DMS 273 (cell line): ENCODE data around the gene EFHC1.

Experiments
- DNase-seq: peaks from one replicate; lab custom pipeline; 2025; ENCODE audit not compliant: unreplicated experiment; lab: John Stamatoyannopoulos, UW

Gene EFHC1

DNA sequence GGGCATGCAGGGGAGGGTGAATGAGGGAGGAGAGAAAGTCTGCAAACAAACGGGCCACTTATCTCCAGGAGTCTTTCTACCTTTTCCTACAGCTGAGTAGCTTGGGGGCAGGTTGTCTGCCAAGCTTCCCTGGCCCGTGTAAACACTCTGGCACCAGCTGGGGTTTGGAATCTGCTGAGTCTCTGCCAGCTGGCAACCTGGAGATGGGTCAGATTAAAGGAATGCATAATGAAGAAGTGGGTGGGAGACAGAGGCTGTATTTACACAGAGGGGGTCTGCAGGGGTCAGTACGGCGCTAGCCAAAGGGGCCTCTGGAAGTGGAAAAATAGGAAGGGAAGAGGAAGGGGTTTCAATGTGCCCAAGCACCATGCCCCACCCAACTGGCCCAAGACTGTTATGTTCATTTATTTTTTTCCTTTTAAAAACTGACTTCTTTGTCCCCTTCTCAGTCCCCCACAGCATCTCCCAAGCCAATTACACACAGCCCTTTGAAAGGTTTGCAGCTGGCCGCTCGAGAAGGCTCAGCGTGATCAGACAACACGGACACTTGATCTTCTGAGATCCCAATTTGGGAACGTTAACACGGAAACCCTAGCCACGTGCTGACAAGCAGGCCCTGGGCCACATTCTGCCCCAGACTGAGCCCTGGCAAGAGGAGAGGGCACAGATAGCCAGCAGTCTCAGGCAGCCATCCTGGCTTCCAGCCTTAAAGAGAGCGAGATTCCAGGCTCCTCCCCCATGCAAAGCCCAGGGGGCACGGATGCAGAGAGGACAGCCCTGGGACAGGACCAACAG, 131.5 kb downstream of the EFHC1 start:
- DNase-seq: peak; percentile 91

DNA sequence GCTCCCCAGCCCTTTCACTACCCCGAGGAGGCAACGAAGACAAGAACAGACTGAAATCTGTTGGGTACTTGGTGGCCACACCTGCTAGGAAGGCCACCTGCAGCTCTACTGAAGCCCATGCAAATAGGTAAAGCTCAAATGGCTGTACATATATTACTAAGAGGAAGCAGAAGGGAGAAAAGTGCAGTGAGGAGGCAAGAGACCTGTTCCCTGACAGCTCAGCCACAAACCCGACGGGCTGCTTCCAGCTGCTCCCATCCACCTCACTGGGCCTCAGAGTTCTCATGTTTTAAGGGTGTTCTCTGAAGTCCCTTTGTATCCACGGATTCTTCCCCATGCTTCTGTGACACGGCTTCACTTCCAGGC, 132.1 kb downstream of the EFHC1 start:
- DNase-seq: peak; percentile 48

DNA sequence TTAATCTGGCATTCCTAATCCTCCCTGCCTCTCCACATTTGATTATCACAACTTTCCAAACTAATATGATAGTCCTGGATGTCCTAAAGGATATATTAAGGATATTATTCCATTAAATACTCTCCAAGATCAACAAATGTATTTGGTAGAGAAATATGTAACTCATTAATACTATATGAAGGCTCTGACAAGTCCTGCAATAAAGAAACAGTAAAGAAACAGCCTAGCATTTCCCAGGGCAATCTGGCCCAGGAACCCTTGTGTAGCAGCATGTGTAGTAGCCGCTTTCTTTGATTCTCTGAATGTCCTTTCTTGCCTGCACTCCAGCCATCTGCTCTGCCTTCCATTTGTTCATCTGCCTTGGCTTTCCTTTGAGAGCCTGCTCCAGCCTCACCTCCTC, 133.0 kb downstream of the EFHC1 start:
- peak; percentile 55 for DNase-seq

DNA sequence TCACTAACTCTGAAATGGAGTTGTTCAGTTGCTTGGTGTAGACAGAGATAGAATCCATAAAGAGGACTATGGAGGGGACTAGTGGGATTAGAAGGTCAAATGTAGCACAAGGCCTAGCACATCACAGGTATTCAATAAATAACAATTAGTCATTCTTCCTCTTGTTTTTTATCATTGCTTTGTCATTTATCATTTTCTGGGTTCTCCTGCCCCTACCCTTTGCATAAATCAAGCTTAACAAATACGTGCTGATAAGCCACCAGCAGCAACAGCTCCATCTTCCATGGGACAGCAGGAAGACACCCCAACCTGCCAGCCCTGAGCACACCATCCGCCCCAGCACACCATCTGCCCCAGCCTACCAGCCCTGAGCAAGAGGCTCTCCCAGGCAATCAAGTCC, 133.6 kb downstream of the EFHC1 start:
- DNase-seq: no peak

DNA sequence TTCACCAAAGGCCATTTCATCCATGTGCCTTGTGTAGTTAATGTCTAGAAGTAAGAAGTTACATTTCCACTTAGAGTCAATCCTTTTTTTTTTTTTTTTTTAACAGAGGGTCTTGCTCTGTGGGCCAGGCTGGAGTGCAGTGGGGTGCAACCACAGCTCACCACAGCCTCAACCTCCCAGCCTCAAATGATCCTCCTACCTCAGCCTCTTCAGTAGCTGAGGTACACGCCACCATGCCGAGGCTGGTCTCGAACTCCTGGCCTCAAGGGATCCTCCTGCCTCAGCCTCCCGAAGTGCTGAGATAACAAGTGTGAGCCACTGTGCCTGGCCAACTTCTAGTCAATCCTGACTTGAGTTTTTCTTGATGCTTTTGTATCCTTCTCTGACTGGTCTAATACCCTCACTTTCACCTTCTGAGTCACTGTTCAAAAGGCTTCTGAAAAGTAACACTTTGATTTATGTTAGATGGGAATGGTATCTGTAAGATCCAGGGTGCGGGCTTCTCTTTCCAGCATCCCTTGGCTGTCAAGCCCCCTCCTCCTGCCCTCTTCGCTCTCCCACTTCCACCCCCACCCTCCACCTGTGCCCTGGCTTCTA, 134.6 kb downstream of the EFHC1 start:
- no peak for DNase-seq

DNA sequence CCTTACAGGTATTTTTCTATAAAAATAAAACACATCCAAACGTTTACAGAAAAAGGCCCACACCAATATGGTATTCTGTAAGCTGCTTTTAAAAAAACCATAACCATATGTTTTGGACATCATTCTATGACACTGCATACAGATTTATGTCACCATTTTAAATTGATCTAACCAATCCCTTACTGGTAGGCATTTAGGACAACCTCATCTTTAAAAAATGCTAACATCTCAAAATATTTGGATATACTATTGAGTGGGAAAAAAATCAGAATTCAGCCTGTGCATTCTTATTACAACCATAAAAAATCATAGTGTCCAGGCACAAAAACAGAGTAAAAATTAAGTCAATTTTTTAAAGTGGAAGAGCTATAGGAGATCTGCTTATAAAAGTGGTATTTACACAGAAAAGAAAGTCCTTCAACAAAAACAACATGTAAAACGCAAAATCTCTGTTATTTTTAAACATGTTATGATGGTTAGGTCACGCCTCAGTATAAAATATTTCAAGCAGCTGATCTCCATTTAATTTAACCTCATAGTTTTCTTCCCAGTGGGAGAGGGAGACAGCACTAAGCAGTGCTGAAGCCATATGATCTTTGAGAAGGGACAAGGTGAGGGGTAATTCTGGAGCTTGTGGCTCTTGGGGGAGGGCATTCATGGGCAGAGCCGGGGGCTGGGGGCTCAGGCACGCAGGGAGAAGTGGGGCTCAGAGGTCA, 135.5 kb downstream of the EFHC1 start:
- DNase-seq: no peak

DNA sequence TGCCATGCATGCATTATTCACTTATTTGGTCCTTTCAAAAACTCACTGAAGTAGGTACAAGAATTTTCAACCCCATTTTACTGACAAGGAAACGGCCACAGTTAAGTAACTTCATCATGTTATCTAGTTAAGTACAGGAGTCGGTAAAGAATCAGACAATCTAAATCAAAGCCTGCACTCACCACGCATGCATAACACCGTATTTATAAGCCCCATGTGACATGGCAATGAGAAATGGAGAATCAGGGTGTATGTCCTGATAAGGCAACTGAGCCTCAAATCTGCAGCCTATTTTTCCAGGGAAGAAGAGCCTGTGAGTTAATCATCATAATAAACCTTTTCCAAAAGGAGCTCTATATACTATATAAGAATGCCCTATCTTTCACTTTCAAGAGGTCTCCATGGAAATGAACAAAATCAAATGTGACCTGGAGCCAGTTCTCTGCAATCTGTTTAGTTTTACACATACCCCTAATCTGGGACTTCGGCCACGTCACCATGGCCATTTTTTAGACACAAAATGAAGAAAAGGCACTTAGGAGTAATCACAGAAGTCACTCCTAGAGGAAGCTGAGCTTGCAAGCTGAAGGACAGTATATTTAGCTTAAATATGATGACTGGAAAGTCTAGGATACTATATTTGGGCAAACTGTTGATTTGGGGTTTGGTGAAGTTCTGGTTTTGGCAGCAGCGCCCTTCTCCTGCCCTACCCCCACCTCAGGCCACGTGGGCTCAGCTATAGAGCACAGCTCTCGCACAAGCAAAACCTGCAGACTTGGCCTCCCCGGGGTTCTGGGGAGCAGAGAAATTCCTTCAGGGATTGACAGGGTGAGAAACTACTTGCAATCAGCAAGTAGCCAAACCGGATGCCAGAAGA, 137.5 kb downstream of the EFHC1 start:
- no peak for DNase-seq

DNA sequence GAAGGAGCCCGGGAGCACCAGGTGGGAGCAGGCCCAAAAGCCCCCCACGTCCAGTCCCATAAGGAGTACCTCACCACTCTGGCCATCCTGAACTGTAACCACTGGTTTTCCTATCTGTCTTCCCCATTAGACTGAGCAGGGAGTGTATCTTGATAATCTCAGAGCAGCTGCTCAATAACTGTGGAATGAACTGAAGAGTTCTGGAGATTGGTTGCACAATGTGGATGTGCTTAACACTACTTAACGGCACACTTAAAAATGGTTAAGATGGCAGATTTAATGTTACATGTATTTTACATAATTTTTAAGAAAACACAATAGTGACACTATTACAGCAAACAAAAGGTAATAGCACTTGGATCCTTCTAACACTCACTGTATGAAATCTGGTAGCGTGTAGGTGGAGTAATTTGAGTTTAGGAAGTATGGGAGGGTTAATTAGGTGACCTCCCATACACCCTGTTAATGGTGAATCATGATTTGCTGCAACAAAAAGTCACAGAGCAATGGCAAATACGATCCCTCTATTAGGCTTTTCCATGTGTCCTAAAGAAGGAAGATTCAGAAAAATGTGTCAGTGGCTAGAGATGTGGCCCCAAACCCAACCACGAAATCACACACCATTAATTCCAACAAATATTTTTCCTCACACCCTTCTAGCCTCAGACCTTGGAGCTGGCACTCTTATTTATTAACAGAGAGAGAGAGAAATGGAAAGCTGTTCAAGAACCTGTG, 138.3 kb downstream of the EFHC1 start:
- peak; percentile 6 for DNase-seq

DNA sequence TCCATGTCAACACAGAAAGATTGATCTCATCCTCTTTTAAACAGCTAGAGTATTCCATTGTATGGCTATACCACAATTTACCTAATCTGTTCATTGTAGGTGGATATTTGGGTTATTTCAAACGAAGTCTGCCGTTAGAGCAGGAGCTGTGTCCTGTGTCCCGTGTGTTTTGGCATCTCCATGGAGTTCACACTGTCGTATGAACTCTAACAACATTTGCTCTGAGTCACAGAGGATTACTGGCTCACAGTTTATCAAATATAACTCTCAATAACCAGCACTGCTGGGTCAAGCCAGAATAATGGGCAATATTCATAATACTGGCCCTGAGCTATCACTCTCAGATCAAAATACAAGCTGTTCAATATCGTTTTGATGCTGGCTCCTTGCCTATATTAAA, 140.3 kb downstream of the EFHC1 start:
- no peak for DNase-seq

DNA sequence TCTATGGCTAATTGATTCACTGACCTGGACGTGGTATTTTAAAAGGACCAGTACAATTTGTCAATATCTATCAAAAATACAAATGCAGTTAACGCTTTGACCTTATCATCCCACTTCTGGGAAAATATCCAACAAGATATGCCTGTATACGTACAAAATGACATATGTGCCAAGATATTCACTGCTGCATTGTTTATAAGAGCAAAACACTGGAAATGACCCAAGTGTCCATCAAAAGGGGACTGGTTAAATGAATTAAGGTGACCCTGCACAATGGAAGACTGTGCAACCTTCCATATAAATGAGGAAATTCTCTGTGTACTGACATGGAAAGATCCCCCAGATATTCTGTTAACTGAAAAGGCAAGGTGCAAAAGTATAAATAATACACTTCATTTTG, 142.8 kb downstream of the EFHC1 start:
- DNase-seq: no peak

DNA sequence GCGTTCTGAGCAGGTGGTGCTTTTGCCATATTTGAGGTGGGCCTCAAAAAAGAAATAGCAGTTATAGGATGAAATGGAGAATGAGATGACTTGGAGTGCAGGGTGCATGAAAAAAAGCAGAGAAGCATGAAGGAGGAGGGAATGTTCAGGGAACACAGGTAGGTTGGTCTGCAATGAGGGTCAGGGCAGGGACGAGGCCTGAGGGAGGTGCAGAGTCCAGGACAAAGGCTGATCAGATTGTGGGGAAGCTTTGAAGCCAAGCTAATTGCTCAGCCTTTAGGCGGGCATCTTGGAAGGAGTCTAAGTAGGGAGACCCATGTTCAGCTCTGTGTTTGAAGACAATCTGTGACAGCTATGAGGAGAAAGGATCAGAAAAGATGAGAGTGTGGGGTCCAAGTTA, 144.7 kb downstream of the EFHC1 start:
- no peak for DNase-seq

DNA sequence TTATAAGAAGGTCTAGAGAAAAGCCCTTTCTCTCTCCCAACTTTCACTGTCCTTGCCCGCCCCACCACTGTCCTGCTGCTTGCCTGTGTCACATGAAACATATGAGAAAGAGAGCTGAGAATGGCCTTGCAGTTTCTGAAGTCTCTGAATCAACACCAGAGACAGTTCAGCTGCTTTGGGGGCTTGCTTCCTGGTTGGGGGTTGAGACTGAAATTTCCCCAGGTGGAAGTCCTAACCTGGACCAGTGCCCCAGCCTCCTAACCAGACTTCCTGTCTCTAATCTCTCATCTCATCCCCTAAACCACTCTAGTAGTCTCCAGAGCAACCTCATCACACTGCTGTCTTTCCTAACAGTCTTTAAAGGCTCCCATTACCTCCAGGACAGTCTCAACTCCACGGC, 146.1 kb downstream of the EFHC1 start:
- no peak for DNase-seq

DNA sequence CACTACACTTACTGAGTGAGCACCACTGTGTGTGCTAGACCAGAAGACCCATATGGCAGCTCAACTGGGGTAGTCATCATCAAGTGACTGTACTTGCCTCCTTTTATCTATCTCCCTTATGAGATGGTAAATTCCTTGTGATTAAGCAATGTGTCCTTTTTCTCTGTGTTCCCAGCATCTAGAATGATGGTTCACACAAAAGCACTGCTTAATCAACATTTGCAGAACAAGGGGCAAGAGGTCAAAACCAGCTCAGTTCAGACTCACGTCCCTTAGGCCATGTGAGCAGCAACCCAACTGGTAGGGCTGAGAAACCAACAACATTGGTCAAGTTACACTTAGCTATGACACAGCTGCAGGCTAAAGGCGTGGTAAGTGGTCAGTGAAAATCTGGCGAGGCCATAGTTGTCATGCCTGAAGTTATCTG, 146.7 kb downstream of the EFHC1 start:
- DNase-seq: no peak

DNA sequence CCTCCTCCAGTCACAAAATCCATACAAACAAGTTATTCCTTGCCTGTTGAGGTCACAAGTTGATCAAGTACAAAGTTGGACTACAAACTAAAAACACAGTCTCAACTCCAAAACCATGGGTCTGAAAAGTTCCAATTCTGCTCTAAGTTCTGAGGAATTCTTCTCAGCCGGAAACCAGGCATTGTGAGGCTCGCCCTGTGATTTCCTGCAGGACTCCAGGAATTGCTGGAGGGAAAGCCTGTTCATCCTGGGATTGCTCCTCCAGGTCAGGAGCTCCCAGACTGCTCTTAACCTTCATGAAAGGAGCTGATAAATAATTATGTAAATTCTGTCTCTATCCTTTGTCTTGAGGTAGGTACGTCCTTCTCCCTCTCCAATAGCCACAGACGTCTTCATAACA, 148.2 kb downstream of the EFHC1 start:
- no peak for DNase-seq

DNA sequence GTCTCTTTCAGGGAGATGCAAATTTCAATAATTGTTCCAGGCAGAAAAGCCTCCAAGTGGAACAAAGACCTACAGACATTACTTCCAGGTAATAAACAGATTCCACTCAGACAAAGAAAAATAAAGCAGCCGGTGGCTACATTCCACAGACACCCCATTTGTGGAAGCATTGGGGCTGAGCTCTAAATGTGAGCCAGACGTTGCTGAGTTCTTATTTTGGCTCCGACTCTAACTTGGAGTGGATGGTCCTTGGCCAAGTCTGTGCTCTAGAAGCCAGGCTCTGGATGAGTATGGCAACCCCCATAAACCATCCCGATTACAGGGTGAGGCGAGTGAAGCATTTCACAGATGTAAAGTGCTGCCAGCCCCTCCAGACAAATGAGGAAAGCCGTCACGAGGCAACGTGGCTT, 150.2 kb downstream of the EFHC1 start:
- DNase-seq: peak; percentile 20

DNA sequence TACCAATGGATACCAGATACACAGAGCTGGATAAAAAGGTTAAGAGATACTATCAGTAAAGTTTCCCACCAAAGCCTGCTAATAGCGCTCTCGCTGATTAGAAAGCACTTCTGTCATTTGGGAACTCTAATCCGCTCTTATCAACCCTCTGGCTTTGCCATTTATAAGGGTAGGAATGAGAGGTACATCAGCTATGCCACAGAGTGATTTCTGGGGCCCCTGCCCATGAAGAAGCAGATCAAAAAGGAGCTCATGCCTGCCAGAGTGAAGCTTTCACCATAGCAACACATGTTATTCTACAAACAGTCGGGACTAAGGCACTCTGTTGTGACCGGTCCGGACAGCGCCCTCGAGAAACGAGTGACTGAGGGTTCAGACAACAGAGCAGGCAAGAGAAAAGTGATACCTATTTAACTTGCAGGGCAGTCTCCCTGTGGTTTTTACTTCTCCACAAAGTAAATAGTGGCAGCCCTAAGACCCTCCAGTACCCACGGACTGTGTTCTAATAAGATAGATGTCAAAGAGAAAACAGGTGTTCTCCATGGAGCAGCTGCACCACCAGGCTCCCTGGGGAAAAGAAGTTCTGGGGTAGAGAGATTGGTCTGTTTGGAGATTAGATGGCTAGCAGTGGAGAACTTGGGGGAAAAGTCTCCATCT, 151.1 kb downstream of the EFHC1 start:
- DNase-seq: peak; percentile 35

DNA sequence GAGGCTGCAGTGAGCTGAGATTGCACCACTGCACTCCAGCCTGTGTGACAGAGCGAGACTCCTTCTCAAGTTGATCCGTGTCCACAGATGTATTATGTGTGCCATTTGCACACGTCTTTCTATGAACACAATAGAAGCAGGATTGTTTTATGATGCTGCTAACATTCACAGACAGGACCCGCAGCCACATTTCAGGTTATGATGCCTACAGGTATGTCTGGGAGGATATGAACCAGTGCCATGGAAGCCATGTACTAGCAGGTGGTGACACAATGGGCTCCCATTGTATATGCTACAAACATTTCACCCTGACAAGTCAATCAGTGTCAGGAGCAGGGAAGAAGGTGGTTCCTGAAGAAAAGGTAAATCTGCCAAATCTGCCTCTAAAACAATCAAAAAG, 152.4 kb downstream of the EFHC1 start:
- no peak for DNase-seq

DNA sequence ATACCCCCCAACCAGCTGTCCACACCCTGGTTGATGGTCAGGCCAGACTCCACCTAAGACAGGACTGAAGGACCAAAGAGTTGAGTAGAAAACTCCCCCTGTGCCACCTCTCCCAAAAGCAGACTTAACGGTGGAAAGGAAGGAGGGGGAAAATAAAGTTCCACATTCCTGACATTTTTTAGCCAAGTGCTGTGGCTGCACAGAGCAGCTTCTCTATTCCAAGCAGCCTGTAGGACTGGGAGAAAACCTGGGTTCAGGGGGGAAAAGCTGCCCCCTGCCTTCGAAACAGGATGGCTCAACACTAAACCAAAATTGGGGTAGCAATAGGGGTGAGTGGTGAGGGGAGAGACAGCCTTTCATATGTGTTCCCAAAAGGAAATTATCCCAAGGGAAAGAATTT, 153.2 kb downstream of the EFHC1 start:
- no peak for DNase-seq
